IPS DF 6.9 (cell line): ENCODE results near the gene LRRC23.

ENCODE experiments used
- DNase-seq: peaks from one replicate; pipeline ENCODE4 v3.0.0-alpha.2; 2013; ENCODE audit warnings: low read depth, low spot score
- H3K27ac ChIP-seq: one replicate; pipeline ENCODE4 v1.5.1; 2013; ENCODE audit warnings: low read length, control low read depth
- H3K27me3 ChIP-seq: 2 replicates; pipeline ENCODE4 v1.6.1; 2013; ENCODE audit warnings: mild to moderate bottlenecking, low read length; ENCODE audit not compliant: control insufficient read depth, insufficient read depth
- H3K36me3 ChIP-seq: 2 replicates; pipeline ENCODE4 v1.6.1; 2013; ENCODE audit warnings: low read length; ENCODE audit not compliant: control insufficient read depth, insufficient read depth
- H3K4me1 ChIP-seq: 2 replicates; pipeline ENCODE4 v1.6.1; 2013; ENCODE audit warnings: low read length; ENCODE audit not compliant: control insufficient read depth, insufficient read depth
- H3K4me3 ChIP-seq: 2 replicates; pipeline ENCODE4 v1.5.1; 2013; ENCODE audit warnings: mild to moderate bottlenecking, low read length
- H3K9me3 ChIP-seq: 2 replicates; pipeline ENCODE4 v1.6.1; 2013; ENCODE audit warnings: low read length, inconsistent platforms; ENCODE audit not compliant: control insufficient read depth, insufficient read depth
- WGBS: extraction: QIAGEN DNeasy Blood & Tissue Kit; methylation state at CpG from one replicate; pipeline ENCODE4 v1.1.7; 2013; ENCODE audit warnings: mixed read lengths, missing lambda C conversion rate; ENCODE audit not compliant: insufficient read length, insufficient coverage; 5-methylcytosine and 5-hydroxymethylcytosine counted together

LRRC23 gene

DNA sequence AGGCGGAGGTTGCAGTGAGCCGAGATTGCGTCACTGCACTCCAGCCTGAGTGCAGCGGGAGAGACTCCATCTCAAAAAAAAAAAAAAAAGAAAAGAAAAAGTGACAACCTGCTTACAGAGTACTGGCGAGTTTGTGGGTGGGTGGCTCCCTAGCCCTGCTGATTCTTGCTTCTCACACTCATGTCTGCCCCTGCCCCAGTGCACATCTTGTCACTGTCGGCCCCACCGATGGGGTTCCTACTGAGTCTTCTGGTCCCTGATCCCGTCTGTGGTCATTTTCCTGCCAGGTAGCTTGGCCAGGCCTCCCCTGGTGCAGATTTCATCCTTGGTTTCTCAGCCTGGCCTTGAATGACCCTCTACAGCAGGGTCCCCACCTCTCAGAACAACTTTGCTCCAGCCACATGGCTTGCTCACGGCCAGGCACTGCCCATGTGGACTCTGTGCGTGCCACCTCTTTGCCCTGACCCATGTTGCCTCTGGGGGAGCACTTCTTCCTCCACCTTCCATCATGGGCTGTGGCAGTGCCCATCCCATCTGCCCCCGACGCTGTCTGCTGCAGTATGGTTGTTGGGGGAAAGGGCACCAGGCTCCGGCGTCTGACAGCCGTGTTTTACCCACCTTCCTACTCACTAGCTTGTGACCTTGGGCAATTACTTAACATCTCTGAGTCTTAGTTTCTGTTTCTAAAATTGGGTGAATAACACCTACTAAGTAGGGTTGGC lies 44.4 kb downstream of the LRRC23 start:
- no peaks in the 10 kb centered on the region for H3K27me3 ChIP-seq
- no peak overlapping the region for H3K4me3 ChIP-seq
- no CpG with 5 or more reads among the region's 15 CpGs for WGBS
- no peak for DNase-seq
- peaks cover 7% of the 10 kb centered on the region for H3K4me1 ChIP-seq
- no peak overlapping the region for H3K27ac ChIP-seq
- H3K36me3 ChIP-seq, result no peaks in the 10 kb centered on the region
- H3K9me3 ChIP-seq, result no peaks in the 10 kb centered on the region

DNA sequence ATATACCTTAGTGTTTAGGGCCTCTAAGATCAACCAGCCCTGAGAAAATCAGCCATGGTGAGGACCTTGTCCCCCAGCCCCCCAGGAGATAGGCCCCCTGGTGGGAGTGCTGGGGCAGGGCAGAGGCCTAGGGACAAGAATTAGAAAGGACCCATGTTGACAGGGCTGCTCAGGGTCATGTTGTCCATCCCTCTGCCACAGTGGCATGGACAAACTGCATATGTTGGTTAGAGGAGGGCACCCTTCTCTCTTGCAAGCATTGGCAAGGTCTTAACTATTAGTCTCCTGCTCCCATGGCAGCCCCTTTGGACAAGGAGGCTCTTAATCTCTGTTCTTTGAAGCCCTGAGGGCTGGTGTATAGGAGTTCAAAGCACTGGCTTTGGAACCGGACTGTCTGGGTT lies 45.8 kb downstream of the LRRC23 start:
- Histone ChIP-seq H3K4me1 (peaks cover 7% of the 10 kb centered on the region), H3K36me3 (no peaks in the 10 kb centered on the region), H3K9me3 (no peaks in the 10 kb centered on the region), H3K27ac (no peak overlapping the region), H3K4me3 (no peak overlapping the region), H3K27me3 (no peaks in the 10 kb centered on the region)
- WGBS, result no CpG with 5 or more reads among the region's 1 CpG
- DNase-seq, result no peak

DNA sequence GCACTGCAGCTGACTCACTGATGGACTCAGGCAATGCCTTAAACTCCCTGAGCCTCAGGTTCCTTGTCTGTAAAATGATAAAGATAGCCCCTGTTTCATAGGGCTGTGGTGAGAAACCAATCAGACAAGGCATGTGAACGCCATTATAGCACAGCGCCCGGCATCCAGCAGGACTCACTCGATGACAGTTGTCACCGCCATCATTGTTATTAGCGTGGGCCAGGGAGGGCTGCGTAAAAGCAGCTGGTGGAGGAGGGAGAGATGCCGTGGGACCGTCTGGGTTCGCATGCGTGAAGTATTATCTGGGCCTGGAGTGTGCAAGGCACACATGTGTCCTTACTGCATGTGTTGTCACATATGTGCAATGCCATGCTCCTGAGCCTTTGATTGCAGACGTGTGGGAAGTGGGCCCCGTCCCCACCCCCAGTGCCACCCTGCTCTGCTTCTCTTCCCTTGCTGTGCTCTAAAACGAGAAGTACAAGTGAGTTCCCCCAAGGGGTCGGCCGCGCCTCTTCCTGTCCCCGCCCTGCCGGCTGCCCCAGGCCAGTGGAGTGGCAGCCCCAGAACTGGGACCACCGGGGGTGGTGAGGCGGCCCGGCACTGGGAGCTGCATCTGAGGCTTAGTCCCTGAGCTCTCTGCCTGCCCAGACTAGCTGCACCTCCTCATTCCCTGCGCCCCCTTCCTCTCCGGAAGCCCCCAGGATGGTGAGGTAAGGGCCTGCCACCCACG lies 46.4 kb downstream of the LRRC23 start, which contains the start of gene PTPN6:
TSS of gene PTPN6 (plus strand) at position 546 of the 730 bp plus-strand sequence. CDS start at position 703, 157 bp downstream.
- H3K4me3 ChIP-seq, result no peak within 1 kb of the TSS
- H3K27me3 ChIP-seq, result no peaks in the 10 kb centered on the region
- no CpG with 5 or more reads among the region's 25 CpGs for WGBS
- H3K9me3 ChIP-seq, result no peaks in the 10 kb centered on the region
- H3K27ac ChIP-seq, result no peak within 1 kb of the TSS
- DNase-seq, result no peak
- no peaks in the 10 kb centered on the region for H3K36me3 ChIP-seq
- peaks cover 6% of the 10 kb centered on the region; the same call in 1 of the 2 replicates for H3K4me1 ChIP-seq

DNA sequence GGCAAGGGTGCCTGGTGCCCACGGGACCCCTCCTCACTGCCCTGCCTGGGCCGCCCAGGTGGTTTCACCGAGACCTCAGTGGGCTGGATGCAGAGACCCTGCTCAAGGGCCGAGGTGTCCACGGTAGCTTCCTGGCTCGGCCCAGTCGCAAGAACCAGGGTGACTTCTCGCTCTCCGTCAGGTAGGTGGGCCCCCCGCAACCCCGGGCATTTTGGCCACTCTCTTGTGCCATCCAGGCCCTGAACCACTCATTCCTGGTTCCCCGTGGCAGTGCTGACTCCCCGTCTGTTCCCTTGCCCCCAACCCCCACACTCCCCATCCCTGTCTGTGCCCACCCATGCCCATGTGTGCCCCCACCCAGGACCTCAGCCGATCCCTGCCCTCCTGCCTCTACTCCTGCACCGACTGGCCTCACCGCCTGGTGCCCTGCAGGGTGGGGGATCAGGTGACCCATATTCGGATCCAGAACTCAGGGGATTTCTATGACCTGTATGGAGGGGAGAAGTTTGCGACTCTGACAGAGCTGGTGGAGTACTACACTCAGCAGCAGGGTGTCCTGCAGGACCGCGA lies 47.0 kb downstream of the LRRC23 start:
- Histone ChIP-seq H3K4me1 (peaks cover 6% of the 10 kb centered on the region; the same call in 1 of the 2 replicates), H3K4me3 (no peak overlapping the region), H3K36me3 (no peaks in the 10 kb centered on the region), H3K27ac (no peak overlapping the region), H3K27me3 (no peaks in the 10 kb centered on the region), H3K9me3 (no peaks in the 10 kb centered on the region)
- WGBS, result no CpG with 5 or more reads among the region's 20 CpGs
- no peak for DNase-seq

DNA sequence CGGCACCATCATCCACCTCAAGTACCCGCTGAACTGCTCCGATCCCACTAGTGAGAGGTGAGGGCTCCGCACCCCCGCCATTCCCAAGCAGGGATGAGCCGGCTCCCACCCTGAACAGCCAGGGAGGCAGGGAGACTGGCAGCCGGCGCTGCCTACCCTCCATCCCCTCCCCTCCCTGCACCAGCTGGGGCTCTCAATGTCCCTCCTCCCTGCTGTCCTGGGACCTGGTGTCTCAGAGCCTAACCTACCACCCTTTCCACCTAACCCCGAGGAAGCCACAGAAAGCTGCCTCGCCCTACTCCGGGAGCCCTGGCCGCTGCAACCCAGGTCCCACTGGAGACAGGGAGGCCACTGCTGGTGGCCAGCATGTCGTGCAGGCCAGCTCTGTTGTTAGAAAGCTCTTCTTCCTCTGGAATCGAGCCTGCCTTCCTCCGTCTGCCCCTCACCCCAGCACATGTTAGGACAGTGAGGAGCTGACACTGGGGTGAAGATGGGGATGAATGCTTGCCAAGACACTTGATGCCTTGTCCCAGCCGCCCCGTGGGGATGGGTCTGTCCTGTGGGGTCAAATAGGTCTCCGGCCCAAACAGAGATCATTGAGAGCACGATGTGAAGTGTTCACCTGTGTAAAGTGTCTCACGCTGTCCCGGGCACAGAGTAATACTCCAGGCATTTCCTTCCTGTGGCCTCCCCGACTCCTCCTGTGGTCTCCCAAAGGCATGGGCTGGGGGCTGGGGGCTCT lies 47.7 kb downstream of the LRRC23 start:
- no peak overlapping the region for H3K27ac ChIP-seq

DNA sequence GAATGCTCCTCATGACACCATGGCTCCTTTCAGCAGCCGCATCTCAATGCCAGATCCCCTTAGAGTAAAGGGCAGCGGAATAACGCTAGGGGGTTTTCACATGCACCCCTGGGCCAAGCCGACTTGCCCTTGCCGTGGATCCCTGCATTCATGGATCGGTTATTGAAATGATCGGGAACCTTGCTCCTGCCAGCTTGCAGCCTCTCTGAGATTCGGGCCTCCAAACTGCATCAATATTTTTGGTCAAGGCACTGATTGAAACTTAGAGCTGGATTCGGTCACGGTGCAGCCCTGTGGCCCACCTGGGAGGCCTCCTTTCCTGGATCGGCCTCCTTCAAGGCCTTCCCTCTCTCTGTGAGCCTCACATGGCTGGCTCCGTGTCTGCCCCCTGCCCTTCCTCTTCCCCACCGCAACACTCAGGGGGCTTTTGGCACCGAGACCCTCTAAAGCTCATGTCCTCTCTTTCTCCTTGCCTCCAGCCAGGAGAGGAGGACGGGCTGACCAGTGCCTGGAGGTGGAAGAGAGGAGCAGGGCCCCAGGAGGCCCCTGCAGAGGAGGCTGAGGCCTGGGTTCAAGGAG lies 48.3 kb downstream of the LRRC23 start:
- Histone ChIP-seq H3K4me1 (0 out of 2 replicates have a peak, but pooled peaks cover 4% of the 10 kb centered on the region), H3K9me3 (no peaks in the 10 kb centered on the region), H3K4me3 (no peak overlapping the region), H3K36me3 (no peaks in the 10 kb centered on the region), H3K27ac (no peak overlapping the region), H3K27me3 (no peaks in the 10 kb centered on the region)
- WGBS, result no CpG with 5 or more reads among the region's 15 CpGs
- DNase-seq, result no peak

More for the DNA sequence above, 47.7 kb downstream of the LRRC23 start:
- Histone ChIP-seq H3K9me3 (no peaks in the 10 kb centered on the region), H3K4me1 (0 out of 2 replicates have a peak, but pooled peaks cover 4% of the 10 kb centered on the region), H3K36me3 (no peaks in the 10 kb centered on the region), H3K4me3 (no peak overlapping the region), H3K27me3 (no peaks in the 10 kb centered on the region)
- DNase-seq, result no peak
- no CpG with 5 or more reads among the region's 22 CpGs for WGBS

DNA sequence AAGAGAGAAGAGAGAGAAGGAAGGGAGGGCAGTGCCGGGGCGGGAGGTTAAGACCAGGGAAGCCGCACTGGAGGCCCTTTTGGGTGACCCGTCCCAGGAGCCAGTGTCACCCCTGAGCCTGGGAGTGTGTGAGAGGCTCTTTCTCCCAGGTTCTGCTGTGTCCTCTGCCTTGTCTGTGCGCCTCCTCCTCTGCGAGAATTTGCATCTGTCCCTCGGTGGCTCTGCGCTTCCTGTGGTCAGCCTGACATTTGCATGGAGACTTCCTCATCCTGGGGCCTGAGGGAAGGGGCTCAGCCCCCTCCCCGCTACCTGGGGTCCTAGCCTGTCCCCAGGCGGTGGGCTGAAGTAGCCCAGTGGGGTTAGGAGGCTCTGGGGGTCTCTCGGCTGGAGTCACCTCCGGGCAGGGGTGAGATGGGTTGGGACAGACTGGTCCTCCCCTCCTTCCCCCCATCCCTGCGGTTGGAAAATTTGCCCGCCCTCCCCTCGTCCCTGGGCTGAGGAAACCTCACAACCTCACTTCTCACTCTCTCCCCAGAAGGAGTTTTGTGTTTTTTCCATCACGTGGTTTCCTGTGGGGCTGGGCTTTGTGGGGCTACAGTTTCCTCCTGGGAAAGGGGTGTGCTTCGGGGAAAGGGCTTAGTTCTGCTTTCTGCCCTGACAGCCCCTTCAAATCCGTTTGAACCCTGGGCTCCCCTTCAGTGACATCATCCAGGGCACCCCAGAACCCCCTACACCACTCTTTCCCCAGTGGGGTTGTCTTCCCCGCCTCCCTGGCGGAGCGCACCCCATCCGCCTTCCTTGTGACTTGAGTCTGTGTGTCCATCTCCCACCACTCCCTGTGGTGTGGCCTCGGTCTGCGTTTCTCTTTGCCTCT lies 49.1 kb downstream of the LRRC23 start:
- H3K4me1 ChIP-seq, result 0 out of 2 replicates have a peak, but pooled peaks cover 4% of the 10 kb centered on the region
- H3K27ac ChIP-seq, result no peak overlapping the region
- no peak overlapping the region for H3K4me3 ChIP-seq
- H3K36me3 ChIP-seq, result no peaks in the 10 kb centered on the region
- no peaks in the 10 kb centered on the region for H3K27me3 ChIP-seq
- no peaks in the 10 kb centered on the region for H3K9me3 ChIP-seq
- no CpG with 5 or more reads among the region's 24 CpGs for WGBS
- DNase-seq, result no peak

DNA sequence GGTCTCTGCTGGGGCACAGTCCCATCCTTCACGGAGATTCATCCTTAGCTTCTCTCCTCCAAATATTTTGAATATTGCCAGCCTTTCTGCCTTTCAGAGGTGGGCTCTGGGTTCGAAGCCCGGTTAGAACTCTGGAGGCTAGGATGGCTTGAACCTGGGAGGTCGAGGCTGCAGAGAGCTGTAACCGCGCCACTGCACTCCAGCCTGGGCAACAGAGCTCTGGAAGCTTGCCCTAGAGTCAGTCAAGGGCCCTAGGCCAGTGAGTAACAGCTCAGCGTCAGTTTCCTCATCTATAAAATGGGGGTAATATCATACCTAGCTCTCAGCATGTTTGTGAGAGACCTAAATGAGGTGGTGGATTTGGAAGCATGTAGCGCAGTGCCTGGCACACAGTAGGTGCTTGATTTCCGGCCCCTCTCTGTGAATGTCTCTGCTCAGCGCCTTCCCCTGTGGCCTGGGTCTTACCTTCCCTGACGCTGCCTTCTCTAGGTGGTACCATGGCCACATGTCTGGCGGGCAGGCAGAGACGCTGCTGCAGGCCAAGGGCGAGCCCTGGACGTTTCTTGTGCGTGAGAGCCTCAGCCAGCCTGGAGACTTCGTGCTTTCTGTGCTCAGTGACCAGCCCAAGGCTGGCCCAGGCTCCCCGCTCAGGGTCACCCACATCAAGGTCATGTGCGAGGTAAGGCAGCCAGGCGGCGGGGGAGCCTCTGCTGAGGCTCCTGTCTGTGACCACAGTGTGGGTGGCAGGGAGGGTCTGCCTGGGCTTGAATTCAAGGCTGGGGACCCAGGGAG lies 49.9 kb downstream of the LRRC23 start:
- no peaks in the 10 kb centered on the region for H3K36me3 ChIP-seq
- DNase-seq, result no peak
- WGBS, result no CpG with 5 or more reads among the region's 21 CpGs
- 0 out of 2 replicates have a peak, but pooled peaks cover 4% of the 10 kb centered on the region for H3K4me1 ChIP-seq
- H3K27ac ChIP-seq, result no peak overlapping the region
- H3K9me3 ChIP-seq, result no peaks in the 10 kb centered on the region
- no peak overlapping the region for H3K4me3 ChIP-seq
- H3K27me3 ChIP-seq, result no peaks in the 10 kb centered on the region
